HepG2 (cell line): ENCODE data around the gene POC1B. TPM values are rescaled to one million over a fixed set of nuclear protein-coding genes. Genes with fewer than 3 reads are reported as not detected.

Experiments
- ATAC-seq: fragments of 200-7000 bp; cut with Tn5 transposase; 3 replicates; pipeline ENCODE4 v1.9.1; 2020; ENCODE audit warnings: mild to moderate bottlenecking, moderate library complexity
- BruUV-seq: library from RNA; stranded (reverse); fragments of 400-500 nt; replicated peaks from 2 replicates; lab custom pipeline; 2021; lab: Mats Ljungman, UMichigan
- CTCF ChIA-PET: fragments of 300-600 bp; formaldehyde crosslinking; extraction: SDS; loops from one replicate; lab custom pipeline; 2021; ENCODE audit warnings: low total read pairs, inconsistent platforms, low intra/inter-chr PET ratio; lab: Yijun Ruan, JAX
- POLR2A ChIA-PET: fragments of 350-600 bp; sonication (Branson Sonifier 250); formaldehyde crosslinking; loops from one replicate; lab custom pipeline; 2020; ENCODE audit warnings: antibody characterized with exemption, inconsistent platforms; lab: Yijun Ruan, JAX
- DNase-seq: peaks from one replicate; pipeline ENCODE4 v3.0.0-alpha.2; 2015; ENCODE audit warnings: low spot score
- FAIRE-seq: peaks from 3 replicates; lab custom pipeline; 2011; peaks lifted over from hg19 to GRCh38; lab: Jason Lieb, UNC
- H2AFZ ChIP-seq: one replicate; pipeline ENCODE4 v1.6.1; 2011; ENCODE audit warnings: low read length, inconsistent platforms
- H3K27ac ChIP-seq: fragments of 300-600 bp; 3 replicates; pipeline ENCODE4 v1.8.0; 2011; ENCODE audit warnings: mixed run types, mild to moderate bottlenecking, mixed read lengths, low read length, inconsistent platforms; ENCODE audit not compliant: insufficient read depth; ENCODE audit errors: extremely low read length
- H3K27me3 ChIP-seq, 2 experiments: fragments of 200-600 bp in 1 of 2; 2 replicates in 1 of 2; 3 replicates in 1 of 2; pipeline versions ENCODE4 v1.6.0 to v1.8.0; 2011; ENCODE audit warnings: low read length in 2 of 2, mild to moderate bottlenecking in 2 of 2, moderate library complexity in 2 of 2, inconsistent platforms in 1 of 2; ENCODE audit not compliant: insufficient read depth in 2 of 2, control insufficient read depth in 1 of 2
- H3K36me3 ChIP-seq, 2 experiments: fragments of 200-600 bp in 1 of 2; replicated peaks in 1 of 2; 2 replicates in 1 of 2; 3 replicates in 1 of 2; pipeline versions ENCODE4 v1.5.1 to v1.8.0; 2011; ENCODE audit warnings: low read length in 2 of 2, inconsistent platforms in 1 of 2; ENCODE audit not compliant: insufficient read depth in 2 of 2, control insufficient read depth in 1 of 2
- H3K4me1 ChIP-seq: 2 replicates; pipeline ENCODE4 v1.5.1; 2012; ENCODE audit warnings: low read length, inconsistent platforms; ENCODE audit not compliant: insufficient read depth
- H3K4me2 ChIP-seq: 2 replicates; pipeline ENCODE4 v1.6.0; 2011; ENCODE audit warnings: low read depth, low read length, inconsistent platforms
- H3K4me3 ChIP-seq, 3 experiments: fragments of 200-600 bp in 1 of 3; sonication (generic), shearing (Covaris generic) in 1 of 3; replicated peaks in 1 of 3; 2 replicates each; pipeline ENCODE4 v1.5.1; 2011 to 2016; ENCODE audit warnings: low read length in 3 of 3, inconsistent platforms in 2 of 3, low read depth in 2 of 3, mild to moderate bottlenecking in 2 of 3, control low read depth in 1 of 3, mixed read lengths in 1 of 3; ENCODE audit not compliant: insufficient read depth in 1 of 3
- H3K79me2 ChIP-seq: one replicate; pipeline ENCODE4 v1.6.1; 2011; ENCODE audit warnings: low read length, inconsistent platforms; ENCODE audit not compliant: insufficient read depth
- H3K9ac ChIP-seq: 2 replicates; pipeline ENCODE4 v1.6.0; 2011; ENCODE audit warnings: mild to moderate bottlenecking, low read depth, low read length, inconsistent platforms; ENCODE audit not compliant: insufficient read depth
- H3K9me3 ChIP-seq: 2 replicates; pipeline ENCODE4 v1.5.1; 2012; ENCODE audit warnings: mild to moderate bottlenecking, low read length
- H4K20me1 ChIP-seq: 2 replicates; pipeline ENCODE4 v1.6.0; 2011; ENCODE audit warnings: inconsistent platforms, mild to moderate bottlenecking, low read length, moderate library complexity; ENCODE audit not compliant: insufficient read depth
- KDM5A ChIP-seq: fragments of 200-600 bp; sonication (generic); IDR thresholded peaks from 2 replicates; pipeline ENCODE4 v1.7.0; 2018; ENCODE audit warnings: antibody characterized with exemption, mild to moderate bottlenecking, low read length, borderline replicate concordance
- KLF16 ChIP-seq, 2 experiments: sonication (generic) in 1 of 2; formaldehyde crosslinking in 1 of 2; IDR thresholded peaks; 2 replicates each; pipeline versions ENCODE4 v1.6.1 to v1.8.0; 2016 to 2023; ENCODE audit warnings: missing genetic modification reagents in 2 of 2, missing compliant biosample characterization in 1 of 2
- NONO ChIP-seq, 2 experiments: fragments of 450-650 bp in 1 of 2; sonication (generic) in 1 of 2; formaldehyde crosslinking in 1 of 2; IDR thresholded peaks in 1 of 2; conservative IDR thresholded peaks in 1 of 2; 2 replicates each; pipeline versions ENCODE4 v1.6.1 to v1.8.0; 2017 to 2022; ENCODE audit warnings: mild to moderate bottlenecking in 1 of 2, missing genetic modification reagents in 1 of 2, moderate library complexity in 1 of 2
- RNF2 ChIP-seq: fragments of 450-650 bp; conservative IDR thresholded peaks from 2 replicates; pipeline ENCODE4 v1.6.1; 2016; ENCODE audit warnings: low read depth
- SP1 ChIP-seq, 2 experiments: fragments of 450-650 bp in 1 of 2; sonication (generic) in 1 of 2; formaldehyde crosslinking in 1 of 2; IDR thresholded peaks; 2 replicates each; pipeline versions ENCODE4 v1.4.0 to v1.6.1; 2016 to 2020; ENCODE audit warnings: missing genetic modification reagents in 1 of 2
- TOPORS ChIP-seq: sonication (generic); formaldehyde crosslinking; IDR thresholded peaks from 2 replicates; pipeline ENCODE4 v1.8.0; 2023; ENCODE audit warnings: mild to moderate bottlenecking, missing genetic modification reagents
- ZBTB1 ChIP-seq: sonication (generic); formaldehyde crosslinking; IDR thresholded peaks from 2 replicates; pipeline ENCODE4 v1.4.0; 2020; ENCODE audit warnings: missing genetic modification reagents, borderline replicate concordance
- ZFAT ChIP-seq: sonication (generic); formaldehyde crosslinking; conservative IDR thresholded peaks from 2 replicates; pipeline ENCODE4 v1.8.1; 2023; ENCODE audit warnings: missing genetic modification reagents, inconsistent platforms
- ZFP37 ChIP-seq: sonication (generic); formaldehyde crosslinking; IDR thresholded peaks from 2 replicates; pipeline ENCODE4 v1.4.0; 2020; ENCODE audit warnings: missing genetic modification reagents, borderline replicate concordance
- ZFYVE20 ChIP-seq: sonication (generic); formaldehyde crosslinking; IDR thresholded peaks from 2 replicates; pipeline ENCODE4 v1.8.0; 2023; ENCODE audit warnings: low read depth, mild to moderate bottlenecking, moderate library complexity, missing genetic modification reagents, borderline replicate concordance
- ZMYM4 ChIP-seq: sonication (generic); formaldehyde crosslinking; IDR thresholded peaks from 2 replicates; pipeline ENCODE4 v1.8.1; 2023; ENCODE audit warnings: mild to moderate bottlenecking, missing genetic modification reagents
- ZNF138 ChIP-seq: sonication (generic); formaldehyde crosslinking; IDR thresholded peaks from 2 replicates; pipeline ENCODE4 v1.5.0; 2020; ENCODE audit warnings: mild to moderate bottlenecking, low read depth, missing genetic modification reagents
- ZNF260 ChIP-seq: sonication (generic); formaldehyde crosslinking; IDR thresholded peaks from 2 replicates; pipeline ENCODE4 v1.4.0; 2020; ENCODE audit warnings: missing genetic modification reagents, low read depth, mild to moderate bottlenecking, borderline replicate concordance
- ZNF746 ChIP-seq: sonication (generic); formaldehyde crosslinking; IDR thresholded peaks from 2 replicates; pipeline ENCODE4 v1.8.0; 2022; ENCODE audit warnings: mild to moderate bottlenecking, missing genetic modification reagents
- ZSCAN25 ChIP-seq: sonication (generic); formaldehyde crosslinking; IDR thresholded peaks from 2 replicates; pipeline ENCODE4 v1.8.0; 2022; ENCODE audit warnings: mild to moderate bottlenecking, missing genetic modification reagents
- WGBS: methylation state at CpG from one replicate; pipeline ENCODE4 v1.1.6; 2017; ENCODE audit warnings: low lambda C conversion rate; 5-methylcytosine and 5-hydroxymethylcytosine counted together
- in situ Hi-C: cut with HindIII; loops from 2 replicates; pipeline ENCODE4 v1.10.0; 2017; ENCODE audit warnings: low pct_unique_long_range_greater_than_20kb; ENCODE audit not compliant: extremely low pct_ligation_motif_present
- intact Hi-C: fragments of 100-400 bp; cut with micrococcal nuclease; formaldehyde crosslinking; loops from one replicate; pipeline ENCODE4 v1.10.0; 2022; ENCODE audit not compliant: unreplicated experiment
- polyA plus RNA-seq, 8 experiments: library from polyadenylated mRNA; depleted of rRNA in 3 of 8; stranded (reverse) in 7 of 8; unstranded in 1 of 8; fragments of >200 nt; fragmentation: Illumina TruSeq in 4 of 8; extraction: Trizol in 4 of 8; gene quantifications; 2 replicates each; pipeline versions ENCODE4 v1.2.1 to v1.2.3, GENCODE V29; 2011 to 2016; ENCODE audit warnings: low read depth in 4 of 8, missing spikeins in 1 of 8, mixed read lengths in 1 of 8; ENCODE audit not compliant: insufficient read depth in 1 of 8
- total RNA-seq, 5 experiments: library from RNA; depleted of rRNA; stranded (reverse); fragments of >200 nt; fragmentation: Illumina TruSeq; extraction: Trizol; gene quantifications; 2 replicates each; pipeline ENCODE4 v1.2.3, GENCODE V29; 2016; ENCODE audit warnings: low read depth in 1 of 5
- TF ChIP-seq, protein P1 (sequence below): sonication (generic); formaldehyde crosslinking; conservative IDR thresholded peaks from 2 replicates; pipeline ENCODE4 v1.4.0; 2020; ENCODE audit warnings: missing genetic modification reagents

The POC1B gene
- total and polyA plus RNA-seq, 2 of the 13 experiments (the other 11 are each of a cell fraction or from before 2014, with no cell fraction given) = 9.3 to 11.0 TPM

DNA sequence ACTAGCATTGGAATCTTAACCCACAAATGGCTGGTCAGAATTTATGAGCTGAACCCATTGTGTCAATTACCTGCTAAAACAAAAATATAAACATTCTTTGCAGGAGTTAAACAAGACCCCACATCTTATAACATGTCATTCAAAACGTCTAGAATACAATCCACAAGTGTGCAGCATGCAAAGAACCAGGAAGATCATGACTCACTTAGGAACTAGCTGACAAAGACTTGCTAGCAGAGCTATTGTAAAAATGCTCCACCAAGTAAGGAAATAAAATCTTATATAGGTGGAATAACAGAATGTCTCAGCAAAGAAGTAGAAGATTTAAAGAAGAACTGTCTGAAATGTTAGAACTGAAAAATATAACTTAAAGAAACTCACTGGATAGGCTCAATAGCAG lies 26.5 kb upstream of the POC1B start:
- CTCF ChIA-PET = no interaction called here
- H3K36me3 ChIP-seq = no peaks in the 10 kb centered on the region
- no TSS peak for BruUV-seq
- POLR2A ChIA-PET = no interaction called here
- no peaks in the 10 kb centered on the region for H3K27me3 ChIP-seq
- H3K79me2 ChIP-seq = no peaks in the 10 kb centered on the region
- H3K4me3 ChIP-seq = no peak overlapping the region
- in situ Hi-C loops = no loop called here
- intact Hi-C loops = no loop called here
- H2AFZ ChIP-seq = no peak overlapping the region
- TF ChIP-seq RNF2 = no peak
- no peak for TF ChIP-seq KLF16 (CRISPR knock-in tag; IDR thresholded peaks at IDR 0.05)
- TF ChIP-seq ZFAT = no peak
- TF ChIP-seq, protein P1, sequence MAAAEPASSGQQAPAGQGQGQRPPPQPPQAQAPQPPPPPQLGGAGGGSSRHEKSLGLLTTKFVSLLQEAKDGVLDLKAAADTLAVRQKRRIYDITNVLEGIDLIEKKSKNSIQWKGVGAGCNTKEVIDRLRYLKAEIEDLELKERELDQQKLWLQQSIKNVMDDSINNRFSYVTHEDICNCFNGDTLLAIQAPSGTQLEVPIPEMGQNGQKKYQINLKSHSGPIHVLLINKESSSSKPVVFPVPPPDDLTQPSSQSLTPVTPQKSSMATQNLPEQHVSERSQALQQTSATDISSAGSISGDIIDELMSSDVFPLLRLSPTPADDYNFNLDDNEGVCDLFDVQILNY (CRISPR knock-in tag) = no peak
- no peak for TF ChIP-seq TOPORS (CRISPR knock-in tag)
- TF ChIP-seq ZFYVE20 (CRISPR knock-in tag) = no peak
- TF ChIP-seq KDM5A = no peak
- no peak for TF ChIP-seq ZFP37 (CRISPR knock-in tag)
- no peak for TF ChIP-seq ZNF138
- TF ChIP-seq SP1 (IDR thresholded peaks at IDR 0.05) = no peak
- no peak for TF ChIP-seq SP1 (CRISPR knock-in tag; IDR thresholded peaks at IDR 0.05)
- no peak for TF ChIP-seq ZNF746 (CRISPR knock-in tag)
- no peak for TF ChIP-seq ZNF260 (CRISPR knock-in tag)
- TF ChIP-seq ZMYM4 = no peak
- TF ChIP-seq NONO (IDR thresholded peaks at IDR 0.05) = no peak
- no peak for TF ChIP-seq NONO (CRISPR knock-in tag; conservative IDR thresholded peaks at IDR 0.05)
- TF ChIP-seq ZSCAN25 (CRISPR knock-in tag) = no peak
- TF ChIP-seq ZBTB1 (CRISPR knock-in tag) = no peak
- no peak overlapping the region for H3K4me2 ChIP-seq
- DNase-seq (no peak), ATAC-seq (no peak), FAIRE-seq (no peak)
- no peaks in the 10 kb centered on the region for H4K20me1 ChIP-seq
- WGBS = 0% methylated on average over 1 of the region's 1 CpG
- H3K27ac ChIP-seq = no peak overlapping the region
- no peaks in the 10 kb centered on the region for H3K9me3 ChIP-seq
- no peak overlapping the region for H3K9ac ChIP-seq
- H3K4me1 ChIP-seq = no peaks in the 10 kb centered on the region
